GM13976 (cell line): ENCODE data around the gene MYO9A.
A peak's percentile ranks its signal among the peaks of the same experiment; 100 is the strongest.

Experiments used
- DNase-seq: peaks from one replicate; pipeline ENCODE4 v3.0.0; 2012; ENCODE audit warnings: low spot score
- CTCF ChIP-seq: IDR thresholded peaks from 2 replicates; pipeline ENCODE4 v1.5.1; 2012; ENCODE audit warnings: borderline replicate concordance, mild to moderate bottlenecking; ENCODE audit not compliant: insufficient read depth; ENCODE audit errors: extremely low read depth, missing control alignments, control extremely low read depth
- in situ Hi-C: fragments of 300-500 bp; cut with MboI; formaldehyde crosslinking; loops from one replicate; pipeline ENCODE4 v1.12.0; 2022; ENCODE audit warnings: low sequenced_read_pairs, mixed read lengths, inconsistent platforms; ENCODE audit not compliant: unreplicated experiment

Gene MYO9A

GRCh38 chr15:71806452-71806931, 311.5 kb downstream of the MYO9A start:
- in situ Hi-C loops: loop anchor here (5.0 kb wide), 1 partner anchor 351 kb away; no protein-coding TSS in a partner anchor
- peak; percentile 28 for DNase-seq
- TF ChIP-seq CTCF: no peak

GRCh38 chr15:71804695-71805470, 313.1 kb downstream of the MYO9A start:
- peak; percentile 56 for DNase-seq
- in situ Hi-C loops: loop anchor here (5.0 kb wide), 1 partner anchor 352 kb away; no protein-coding TSS in a partner anchor
- no peak for TF ChIP-seq CTCF

- DNase-seq: peak; percentile 42
- TF ChIP-seq CTCF: no peak
- in situ Hi-C loops: no loop called here
These were observed 313.7 kb downstream of the MYO9A start for GRCh38 chr15:71804226-71804625.

GRCh38 chr15:71802770-71803169, 315.2 kb downstream of the MYO9A start:
- peak; percentile 75 for DNase-seq
- peak; percentile 53 for TF ChIP-seq CTCF
- in situ Hi-C loops: no loop called here

GRCh38 chr15:71801935-71802655, 315.9 kb downstream of the MYO9A start:
- TF ChIP-seq CTCF: no peak
- DNase-seq: no peak
- in situ Hi-C loops: no loop called here

- DNase-seq: peak; percentile 70
- peak; percentile 59 for TF ChIP-seq CTCF
- in situ Hi-C loops: no loop called here
These were observed 316.9 kb downstream of the MYO9A start for GRCh38 chr15:71800835-71801745.
